OCI-LY1 (cell line): ENCODE data around the gene SART3.
A peak's percentile ranks its signal among the peaks of the same experiment; 100 is the strongest.

Experiments used
- H2AFZ ChIP-seq: fragments of 200-600 bp; sonication (generic), shearing (Covaris generic); 2 replicates; pipeline ENCODE4 v1.6.0; 2014; ENCODE audit warnings: antibody characterized with exemption, mild to moderate bottlenecking, low read length
- H3F3A ChIP-seq: fragments of 200-600 bp; sonication (generic), shearing (Covaris generic); 2 replicates; pipeline ENCODE4 v1.6.0; 2014; ENCODE audit warnings: mild to moderate bottlenecking, antibody characterized with exemption, low read length, moderate library complexity; ENCODE audit not compliant: insufficient read depth
- H3K27ac ChIP-seq: fragments of 200-600 bp; sonication (generic); 2 replicates; pipeline ENCODE4 v1.5.1; 2014; ENCODE audit warnings: low read length, mixed run types, mild to moderate bottlenecking, low read depth; ENCODE audit not compliant: poor library complexity, severe bottlenecking
- H3K27me3 ChIP-seq: fragments of 200-600 bp; sonication (generic); 2 replicates; pipeline ENCODE4 v1.6.0; 2014; ENCODE audit warnings: antibody characterized with exemption, mild to moderate bottlenecking, low read length, moderate library complexity; ENCODE audit not compliant: insufficient read depth
- H3K36me3 ChIP-seq: fragments of 200-600 bp; sonication (generic); 2 replicates; pipeline ENCODE4 v1.6.1; 2014; ENCODE audit warnings: mild to moderate bottlenecking, antibody characterized with exemption, low read length, moderate library complexity, mixed read lengths; ENCODE audit not compliant: insufficient read depth
- H3K4me1 ChIP-seq: fragments of 200-600 bp; sonication (generic); 2 replicates; pipeline ENCODE4 v1.5.1; 2014; ENCODE audit warnings: mild to moderate bottlenecking, low read length, moderate library complexity; ENCODE audit not compliant: insufficient read depth, severe bottlenecking
- H3K4me2 ChIP-seq: fragments of 200-600 bp; sonication (generic), shearing (Covaris generic); 2 replicates; pipeline ENCODE4 v1.6.1; 2014; ENCODE audit warnings: low read length
- H3K4me3 ChIP-seq: fragments of 200-600 bp; sonication (generic); 2 replicates; pipeline ENCODE4 v1.5.1; 2014; ENCODE audit warnings: low read length, low read depth, mild to moderate bottlenecking, mixed read lengths; ENCODE audit not compliant: poor library complexity, severe bottlenecking
- H3K79me2 ChIP-seq: fragments of 200-600 bp; shearing (Covaris generic); 2 replicates; pipeline ENCODE4 v1.6.1; 2016; ENCODE audit warnings: mixed run types, low read length, mixed read lengths; ENCODE audit not compliant: insufficient read depth
- H3K9ac ChIP-seq: fragments of 200-600 bp; sonication (generic), shearing (Covaris generic); 2 replicates; pipeline ENCODE4 v1.6.1; 2014; ENCODE audit warnings: mild to moderate bottlenecking, low read length, mixed read lengths
- H3K9me2 ChIP-seq: fragments of 200-600 bp; sonication (generic), shearing (Covaris generic); 2 replicates; pipeline ENCODE4 v1.6.1; 2014; ENCODE audit warnings: low read depth, mild to moderate bottlenecking, low read length, mixed read lengths
- H3K9me3 ChIP-seq: fragments of 200-600 bp; shearing (Covaris generic); 2 replicates; pipeline ENCODE4 v1.6.1; 2014; ENCODE audit warnings: low read length, mixed read lengths
- H4K20me1 ChIP-seq: fragments of 200-600 bp; sonication (generic), shearing (Covaris generic); 2 replicates; pipeline ENCODE4 v1.6.0; 2016; ENCODE audit warnings: mild to moderate bottlenecking, low read length; ENCODE audit not compliant: insufficient read depth
- CTCF ChIP-seq: fragments of 200-600 bp; sonication (generic), shearing (Covaris generic); IDR thresholded peaks from 2 replicates; pipeline ENCODE4 v1.5.1; 2017; ENCODE audit warnings: mild to moderate bottlenecking, antibody characterized with exemption, low read length, moderate library complexity, mixed read lengths
- EZH2 ChIP-seq: fragments of 200-600 bp; sonication (generic), shearing (Covaris generic); IDR thresholded peaks from 2 replicates; pipeline ENCODE4 v1.8.0; 2017; ENCODE audit warnings: borderline replicate concordance, mixed run types, mild to moderate bottlenecking, antibody characterized with exemption, low read length, moderate library complexity, mixed read lengths

Gene SART3

GRCh38 chr12:108562348-108563135 is 1.6 kb upstream of the SART3 start, which contains the start of gene ISCU:
TSS of gene ISCU (plus strand) at chr12:108562596. CDS start at chr12:108562623, 27 bp downstream.
- Histone ChIP-seq H3K27ac (peak within 1 kb of the TSS; percentile 79), H3F3A (no peaks in the 10 kb centered on the region), H4K20me1 (no peaks in the 10 kb centered on the region), H3K4me2 (peak within 1 kb of the TSS; percentile 94), H3K4me3 (peak within 1 kb of the TSS; percentile 79), H3K79me2 (peaks cover 28% of the 10 kb centered on the region), H3K27me3 (no peaks in the 10 kb centered on the region), H3K4me1 (peaks cover 68% of the 10 kb centered on the region), H3K9ac (peak within 1 kb of the TSS; percentile 82), H3K9me2 (no peaks in the 10 kb centered on the region), H3K9me3 (no peaks in the 10 kb centered on the region), H3K36me3 (peaks cover 34% of the 10 kb centered on the region; the same call in 1 of the 2 replicates), H2AFZ (no peak within 1 kb of the TSS)
- no peak for TF ChIP-seq EZH2
- no peak for TF ChIP-seq CTCF

GRCh38 chr12:108561852-108562347 is 927 bp upstream of the SART3 start:
- Histone ChIP-seq H2AFZ (no peak overlapping the region), H3K36me3 (peaks cover 31% of the 10 kb centered on the region; the same call in 1 of the 2 replicates), H3K4me1 (peaks cover 67% of the 10 kb centered on the region), H3K9ac (peak overlapping the region; percentile 82), H3K9me2 (no peaks in the 10 kb centered on the region), H3K27ac (peak overlapping the region; percentile 79), H3K9me3 (no peaks in the 10 kb centered on the region), H3K4me2 (peak overlapping the region; percentile 84), H3F3A (no peaks in the 10 kb centered on the region), H3K4me3 (peak overlapping the region; percentile 79), H3K79me2 (peaks cover 31% of the 10 kb centered on the region), H3K27me3 (no peaks in the 10 kb centered on the region), H4K20me1 (no peaks in the 10 kb centered on the region)
- TF ChIP-seq EZH2 = no peak
- no peak for TF ChIP-seq CTCF

GRCh38 chr12:108560321-108560721 is 652 bp downstream of the SART3 start:
- Histone ChIP-seq H3K9me2 (no peaks in the 10 kb centered on the region), H3K27me3 (no peaks in the 10 kb centered on the region), H3K9me3 (no peaks in the 10 kb centered on the region), H2AFZ (no peak overlapping the region), H3K4me1 (peaks cover 53% of the 10 kb centered on the region), H3K9ac (peak overlapping the region; percentile 82), H3K27ac (no peak overlapping the region), H3F3A (no peaks in the 10 kb centered on the region), H3K4me2 (peak overlapping the region; percentile 84), H3K4me3 (peak overlapping the region; percentile 79), H3K79me2 (peaks cover 45% of the 10 kb centered on the region), H3K36me3 (peaks cover 27% of the 10 kb centered on the region; the same call in 1 of the 2 replicates), H4K20me1 (no peaks in the 10 kb centered on the region)
- TF ChIP-seq EZH2 (no peak), CTCF (no peak)
